ENCODE measurements around the gene TMEM63B.
A peak's percentile ranks its signal among the peaks of the same experiment; 100 is the strongest.

Gene TMEM63B

GRCh38 chr6:44085219-44085618 lies 42.1 kb upstream of the TMEM63B start:
- no peak for TF ChIP-seq PPARA (CRISPR knock-in tag; IDR thresholded peaks at IDR 0.05; ENCODE audit: borderline replicate concordance)
- no peak for TF ChIP-seq ZNF70 (CRISPR knock-in tag; IDR thresholded peaks at IDR 0.05)
- no peak for TF ChIP-seq TOX (CRISPR knock-in tag; IDR thresholded peaks at IDR 0.05; ENCODE audit: borderline replicate concordance)
- TF ChIP-seq TSHZ2 (CRISPR knock-in tag; IDR thresholded peaks at IDR 0.05): no peak
- TF ChIP-seq ZFP3 (CRISPR knock-in tag; IDR thresholded peaks at IDR 0.05): no peak
- TF ChIP-seq ZNF8 (CRISPR knock-in tag; IDR thresholded peaks at IDR 0.05): no peak
- no peak for TF ChIP-seq BACH2 (CRISPR knock-in tag; IDR thresholded peaks at IDR 0.05; ENCODE audit: borderline replicate concordance)
- TF ChIP-seq TCF4 (CRISPR knock-in tag; IDR thresholded peaks at IDR 0.05; ENCODE audit: borderline replicate concordance): no peak
- no peak for TF ChIP-seq ZNF565 (CRISPR knock-in tag; conservative IDR thresholded peaks at IDR 0.05; ENCODE audit: low read depth)
- no peak for TF ChIP-seq ARNTL (CRISPR knock-in tag; IDR thresholded peaks at IDR 0.05; ENCODE audit: borderline replicate concordance, low read depth)
- TF ChIP-seq RARB (CRISPR knock-in tag; IDR thresholded peaks at IDR 0.05): no peak
- ATAC-seq: no peak

- TF ChIP-seq PPARA (CRISPR knock-in tag; IDR thresholded peaks at IDR 0.05; ENCODE audit: borderline replicate concordance): no peak
- TF ChIP-seq, protein P1, sequence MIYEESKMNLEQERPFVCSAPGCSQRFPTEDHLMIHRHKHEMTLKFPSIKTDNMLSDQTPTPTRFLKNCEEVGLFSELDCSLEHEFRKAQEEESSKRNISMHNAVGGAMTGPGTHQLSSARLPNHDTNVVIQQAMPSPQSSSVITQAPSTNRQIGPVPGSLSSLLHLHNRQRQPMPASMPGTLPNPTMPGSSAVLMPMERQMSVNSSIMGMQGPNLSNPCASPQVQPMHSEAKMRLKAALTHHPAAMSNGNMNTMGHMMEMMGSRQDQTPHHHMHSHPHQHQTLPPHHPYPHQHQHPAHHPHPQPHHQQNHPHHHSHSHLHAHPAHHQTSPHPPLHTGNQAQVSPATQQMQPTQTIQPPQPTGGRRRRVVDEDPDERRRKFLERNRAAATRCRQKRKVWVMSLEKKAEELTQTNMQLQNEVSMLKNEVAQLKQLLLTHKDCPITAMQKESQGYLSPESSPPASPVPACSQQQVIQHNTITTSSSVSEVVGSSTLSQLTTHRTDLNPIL (CRISPR knock-in tag; IDR thresholded peaks at IDR 0.05; ENCODE audit: low read depth): no peak
- peak; percentile 40 for ATAC-seq
These were observed 40.3 kb upstream of the TMEM63B start for GRCh38 chr6:44086931-44087574.

DNA sequence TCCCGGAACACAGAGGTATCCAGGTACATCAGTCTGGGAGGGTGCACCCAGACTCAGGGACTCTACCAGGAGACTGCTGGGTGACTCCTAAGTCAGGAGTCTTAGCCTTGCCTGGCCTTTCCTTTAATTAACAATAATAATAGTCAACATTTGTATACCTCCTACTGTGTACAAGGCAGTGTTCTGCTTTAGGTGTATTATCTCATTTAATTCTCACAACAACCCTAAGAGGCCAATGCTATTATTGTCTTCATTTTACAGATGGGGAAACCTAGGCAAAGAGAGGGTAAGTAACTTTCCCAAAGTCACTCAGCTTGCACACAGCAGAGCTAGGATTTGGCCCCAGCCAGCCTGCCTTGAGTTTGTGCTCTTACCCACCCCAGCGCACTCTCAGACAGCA lies 39.7 kb upstream of the TMEM63B start:
- TF ChIP-seq PPARA (CRISPR knock-in tag; IDR thresholded peaks at IDR 0.05; ENCODE audit: borderline replicate concordance) (no peak), RARB (CRISPR knock-in tag; IDR thresholded peaks at IDR 0.05) (no peak), CSDC2 (CRISPR knock-in tag; IDR thresholded peaks at IDR 0.05) (no peak), OSR1 (CRISPR knock-in tag; IDR thresholded peaks at IDR 0.05) (no peak), ZNF8 (CRISPR knock-in tag; IDR thresholded peaks at IDR 0.05) (no peak), TSHZ2 (CRISPR knock-in tag; IDR thresholded peaks at IDR 0.05) (no peak), ZFP3 (CRISPR knock-in tag; IDR thresholded peaks at IDR 0.05) (no peak), ISL1 (CRISPR knock-in tag; IDR thresholded peaks at IDR 0.05) (no peak), ARNTL (CRISPR knock-in tag; IDR thresholded peaks at IDR 0.05; ENCODE audit: borderline replicate concordance, low read depth) (no peak)
- TF ChIP-seq, protein P1 (CRISPR knock-in tag; IDR thresholded peaks at IDR 0.05; ENCODE audit: low read depth): no peak
- TF ChIP-seq, protein P2, sequence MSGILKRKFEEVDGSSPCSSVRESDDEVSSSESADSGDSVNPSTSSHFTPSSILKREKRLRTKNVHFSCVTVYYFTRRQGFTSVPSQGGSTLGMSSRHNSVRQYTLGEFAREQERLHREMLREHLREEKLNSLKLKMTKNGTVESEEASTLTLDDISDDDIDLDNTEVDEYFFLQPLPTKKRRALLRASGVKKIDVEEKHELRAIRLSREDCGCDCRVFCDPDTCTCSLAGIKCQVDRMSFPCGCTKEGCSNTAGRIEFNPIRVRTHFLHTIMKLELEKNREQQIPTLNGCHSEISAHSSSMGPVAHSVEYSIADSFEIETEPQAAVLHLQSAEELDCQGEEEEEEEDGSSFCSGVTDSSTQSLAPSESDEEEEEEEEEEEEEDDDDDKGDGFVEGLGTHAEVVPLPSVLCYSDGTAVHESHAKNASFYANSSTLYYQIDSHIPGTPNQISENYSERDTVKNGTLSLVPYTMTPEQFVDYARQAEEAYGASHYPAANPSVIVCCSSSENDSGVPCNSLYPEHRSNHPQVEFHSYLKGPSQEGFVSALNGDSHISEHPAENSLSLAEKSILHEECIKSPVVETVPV (CRISPR knock-in tag; IDR thresholded peaks at IDR 0.05): no peak
- no peak for ATAC-seq

Measured in SK-N-SH treated with all-trans-retinoic acid at 6 μM for 48 hours (cell line).